GM10266 (cell line): ENCODE data around the gene THADA.

ENCODE experiments used
- DNase-seq: peaks from one replicate; pipeline ENCODE4 v3.0.0; 2012; ENCODE audit errors: extremely low spot score
- TF ChIP-seq, protein P1 (sequence below): IDR thresholded peaks from 2 replicates; pipeline ENCODE4 v1.5.1; 2012; ENCODE audit warnings: mild to moderate bottlenecking, low read depth; ENCODE audit not compliant: control insufficient read depth, insufficient read depth; ENCODE audit errors: missing control alignments

Gene THADA

DNA sequence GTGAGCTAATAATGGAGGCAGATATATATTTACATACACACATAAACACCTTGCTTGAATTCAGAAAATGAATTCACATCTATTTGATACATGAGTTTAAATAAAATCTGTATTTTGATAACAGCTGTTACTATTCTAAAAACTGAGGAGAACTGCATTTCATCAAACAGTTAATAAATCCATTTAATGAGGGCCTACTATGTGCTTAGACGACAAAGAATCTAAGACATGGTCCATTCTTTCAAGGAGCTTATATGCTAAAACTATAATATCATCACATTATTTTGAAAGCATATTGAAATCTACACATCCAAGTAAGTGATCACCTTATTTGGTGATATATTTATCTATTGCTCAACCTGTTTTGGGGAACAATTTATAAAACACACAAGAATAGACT is 278.6 kb downstream of the THADA start:
- TF ChIP-seq, protein P1, sequence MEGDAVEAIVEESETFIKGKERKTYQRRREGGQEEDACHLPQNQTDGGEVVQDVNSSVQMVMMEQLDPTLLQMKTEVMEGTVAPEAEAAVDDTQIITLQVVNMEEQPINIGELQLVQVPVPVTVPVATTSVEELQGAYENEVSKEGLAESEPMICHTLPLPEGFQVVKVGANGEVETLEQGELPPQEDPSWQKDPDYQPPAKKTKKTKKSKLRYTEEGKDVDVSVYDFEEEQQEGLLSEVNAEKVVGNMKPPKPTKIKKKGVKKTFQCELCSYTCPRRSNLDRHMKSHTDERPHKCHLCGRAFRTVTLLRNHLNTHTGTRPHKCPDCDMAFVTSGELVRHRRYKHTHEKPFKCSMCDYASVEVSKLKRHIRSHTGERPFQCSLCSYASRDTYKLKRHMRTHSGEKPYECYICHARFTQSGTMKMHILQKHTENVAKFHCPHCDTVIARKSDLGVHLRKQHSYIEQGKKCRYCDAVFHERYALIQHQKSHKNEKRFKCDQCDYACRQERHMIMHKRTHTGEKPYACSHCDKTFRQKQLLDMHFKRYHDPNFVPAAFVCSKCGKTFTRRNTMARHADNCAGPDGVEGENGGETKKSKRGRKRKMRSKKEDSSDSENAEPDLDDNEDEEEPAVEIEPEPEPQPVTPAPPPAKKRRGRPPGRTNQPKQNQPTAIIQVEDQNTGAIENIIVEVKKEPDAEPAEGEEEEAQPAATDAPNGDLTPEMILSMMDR = no peak
- no peak for DNase-seq

DNA sequence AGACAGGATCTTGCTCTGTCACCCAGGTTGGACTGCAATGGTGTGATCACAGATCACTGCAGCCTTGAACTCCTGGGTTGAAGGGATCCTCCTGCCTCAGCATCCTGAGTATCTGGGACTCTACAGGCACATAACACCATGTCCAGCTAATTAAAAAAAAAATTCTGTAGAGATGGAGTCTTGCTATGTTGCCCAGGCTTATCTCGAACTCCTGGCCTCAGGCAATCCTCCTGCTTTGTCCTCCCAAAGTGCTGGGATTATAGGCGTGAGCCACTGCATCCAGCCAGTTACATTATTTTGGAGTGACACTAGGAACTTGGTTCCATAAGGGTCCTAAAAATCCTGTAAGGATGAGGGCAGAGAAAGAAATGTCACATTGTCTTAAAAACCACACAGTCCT is 280.4 kb downstream of the THADA start:
- TF ChIP-seq, protein P1 = no peak
- no peak for DNase-seq

DNA sequence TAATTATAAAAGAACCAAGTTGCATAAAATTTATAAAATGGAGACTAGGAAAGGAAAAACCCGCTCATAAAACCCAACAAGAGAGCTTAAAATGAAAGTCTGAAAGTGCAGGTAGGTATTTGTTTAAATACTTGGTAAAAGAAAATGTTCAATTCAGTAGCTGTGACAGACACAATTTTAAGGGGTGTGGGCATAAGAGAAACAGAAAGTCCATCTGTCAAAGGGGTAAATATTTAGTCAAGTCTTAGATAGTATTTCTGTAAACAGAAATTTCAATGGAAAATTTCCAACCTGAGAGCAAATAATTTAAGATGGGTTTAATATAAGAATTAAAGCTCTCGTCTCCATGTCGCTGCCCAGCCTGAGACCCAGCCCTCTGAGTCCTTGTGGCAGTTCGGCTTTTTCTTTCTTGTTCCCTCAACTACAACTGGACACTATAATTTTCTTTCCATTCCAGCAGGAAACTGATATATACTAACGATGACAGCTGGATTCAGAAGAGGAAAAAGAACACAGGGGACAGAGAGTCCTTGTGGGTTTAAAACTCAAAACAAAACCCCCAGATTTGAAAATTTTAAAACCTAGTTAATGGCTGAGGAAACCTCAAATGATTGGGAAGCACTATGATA is 281.4 kb downstream of the THADA start:
- TF ChIP-seq, protein P1 = no peak
- no peak for DNase-seq

DNA sequence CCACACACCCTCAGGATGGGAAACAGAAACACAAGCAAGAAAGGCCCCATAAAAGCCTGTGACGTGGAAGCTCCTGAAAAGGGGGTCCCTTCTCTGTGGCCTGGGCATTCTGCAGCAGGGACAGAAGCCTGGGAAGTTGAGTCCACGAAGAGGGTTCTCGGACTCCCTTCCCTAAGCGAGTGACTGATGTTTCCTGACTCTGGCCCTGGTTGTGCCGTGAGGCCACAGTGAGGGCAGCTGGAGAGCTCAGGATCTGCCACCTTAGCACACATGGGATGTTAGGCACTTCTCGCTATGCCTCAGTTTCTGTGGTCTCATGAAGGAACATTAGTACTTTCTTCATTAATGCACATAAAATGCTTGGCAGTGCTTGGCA is 282.2 kb downstream of the THADA start:
- TF ChIP-seq, protein P1 = no peak
- no peak for DNase-seq

DNA sequence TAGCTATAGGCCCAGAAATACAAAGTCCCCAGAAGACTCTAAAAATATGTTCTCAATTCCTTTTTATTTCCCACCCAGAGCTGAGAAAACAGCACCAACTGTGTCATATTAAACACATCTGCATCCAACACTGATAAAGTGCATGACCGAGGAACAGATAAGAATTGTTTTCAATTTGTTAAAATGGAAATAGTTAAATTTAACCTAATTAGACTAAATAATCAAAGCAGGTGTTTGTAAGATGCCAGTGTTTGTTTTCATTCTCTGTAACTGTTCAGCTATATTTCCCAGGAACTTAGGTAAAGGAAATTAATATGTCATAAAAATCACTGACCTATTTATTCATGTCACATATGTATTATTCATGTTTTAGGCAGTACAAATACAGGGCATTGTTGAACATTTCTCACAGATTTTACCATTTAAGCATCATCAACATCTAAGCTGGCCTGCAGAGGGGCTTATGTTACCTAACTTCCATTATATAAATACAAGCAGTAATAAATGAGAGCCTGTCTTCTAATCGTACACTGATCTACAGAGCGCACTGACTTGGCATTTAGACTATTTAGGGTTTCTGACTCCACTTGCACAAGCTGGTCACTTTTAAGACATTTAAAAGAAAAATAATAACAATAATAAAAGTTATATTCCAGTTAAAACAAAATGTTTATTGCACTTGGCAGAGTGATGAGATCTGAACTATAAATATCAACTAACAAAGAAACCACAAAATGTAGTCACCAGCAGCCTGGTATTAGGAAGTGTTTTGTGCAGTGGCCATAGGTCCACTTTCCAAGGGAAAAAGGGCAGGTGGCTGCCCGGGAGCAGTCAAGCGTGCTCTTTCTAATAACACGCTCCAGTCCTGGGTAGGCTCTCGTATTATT is 282.8 kb downstream of the THADA start:
- no peak for DNase-seq
- TF ChIP-seq, protein P1 = no peak

DNA sequence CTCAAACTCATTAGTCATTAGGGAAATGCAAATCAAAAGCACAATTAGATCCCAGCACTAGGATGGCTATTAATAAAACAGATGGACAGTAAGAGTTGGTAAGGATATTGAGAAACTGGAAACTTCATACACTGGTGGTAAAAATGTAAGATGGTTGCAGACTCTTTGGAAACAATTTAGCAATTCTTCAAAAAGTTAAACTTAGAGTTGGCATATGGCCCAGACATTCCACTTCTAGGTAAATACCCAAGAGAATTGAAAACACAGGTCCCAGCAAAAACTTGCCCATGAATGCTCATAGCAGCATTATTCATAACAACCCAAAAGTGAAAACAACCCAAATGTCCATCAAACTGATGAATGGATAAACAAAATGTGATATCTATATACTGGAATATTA is 284.6 kb downstream of the THADA start:
- TF ChIP-seq, protein P1 = no peak
- DNase-seq = no peak

DNA sequence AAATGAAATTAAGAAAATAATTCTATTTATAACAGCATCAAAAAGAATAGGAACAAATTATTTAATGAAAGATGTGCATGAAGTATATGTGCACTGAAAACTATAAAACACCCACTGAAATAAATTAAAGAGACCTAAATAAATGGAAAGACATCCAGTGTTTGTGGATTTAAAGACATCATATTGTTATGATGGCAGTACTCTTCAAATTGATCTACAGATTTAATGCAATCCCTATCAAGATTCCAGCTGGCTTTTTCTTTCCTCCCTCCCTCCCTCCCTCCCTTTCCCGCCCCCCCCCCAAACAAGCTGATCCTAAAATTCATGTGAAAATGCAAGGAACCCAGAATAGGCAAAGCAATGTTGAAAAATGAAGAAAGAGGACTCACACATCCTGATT is 285.9 kb downstream of the THADA start:
- TF ChIP-seq, protein P1 = no peak
- no peak for DNase-seq
